Left renal pelvis (tissue), 4 donors: ENCODE data around the gene ABCD3. TPM values are rescaled to one million over a fixed set of nuclear protein-coding genes. Genes with fewer than 3 reads are reported as not detected.
A peak's percentile ranks its signal among the peaks of the same experiment; 100 is the strongest.
"Not testable (repeated sequence)": the region's sequence is repeated elsewhere in the genome, so short reads cannot be mapped to it uniquely, and the experiment has no call there.

Experiments
- DNase-seq, 4 donors: peaks; one replicate each; pipeline ENCODE4 v3.0.0-alpha.2; 2013; ENCODE audit warnings: low read depth in 4 of 4, low spot score in 3 of 4
- polyA plus RNA-seq, 4 donors: library from polyadenylated mRNA; unstranded; fragments of 120-200 nt; gene quantifications; one replicate each; pipeline ENCODE4 v1.2.1, GENCODE V29; 2013; ENCODE audit not compliant: insufficient read length in 4 of 4

ABCD3 gene
- polyA plus RNA-seq, 4 donors: 33.7 to 74.1 (median 72.4) TPM

- DNase-seq: no peak
These were observed 7.0 kb upstream of the ABCD3 start for GRCh38 chr1:94411237-94411636.

DNA sequence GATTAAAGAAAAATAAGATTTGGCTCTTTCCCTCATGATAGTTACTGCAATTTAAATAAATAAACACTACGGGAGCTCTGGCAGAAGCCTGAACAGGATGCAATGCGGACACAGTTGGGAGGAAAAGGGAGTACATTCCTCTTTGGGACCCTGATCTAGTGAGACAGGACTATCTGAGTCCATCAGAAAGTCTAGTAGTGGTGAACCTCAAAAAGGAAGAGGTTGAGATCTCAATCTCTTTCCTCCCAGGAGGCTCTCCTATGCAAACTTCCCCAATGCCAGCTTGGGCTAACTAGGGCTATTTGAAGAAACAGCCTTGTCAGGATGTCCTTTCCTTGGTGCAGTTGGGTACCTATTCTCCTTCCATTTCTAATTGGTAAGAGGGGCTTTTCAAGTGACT lies 4.9 kb upstream of the ABCD3 start:
- DNase-seq: no peak

GRCh38 chr1:94416901-94417727 lies 1.1 kb upstream of the ABCD3 start:
- DNase-seq: peak; percentile 36 to 58 (median 38)

GRCh38 chr1:94417728-94417977 lies 536 bp upstream of the ABCD3 start:
- no peak for DNase-seq

DNA sequence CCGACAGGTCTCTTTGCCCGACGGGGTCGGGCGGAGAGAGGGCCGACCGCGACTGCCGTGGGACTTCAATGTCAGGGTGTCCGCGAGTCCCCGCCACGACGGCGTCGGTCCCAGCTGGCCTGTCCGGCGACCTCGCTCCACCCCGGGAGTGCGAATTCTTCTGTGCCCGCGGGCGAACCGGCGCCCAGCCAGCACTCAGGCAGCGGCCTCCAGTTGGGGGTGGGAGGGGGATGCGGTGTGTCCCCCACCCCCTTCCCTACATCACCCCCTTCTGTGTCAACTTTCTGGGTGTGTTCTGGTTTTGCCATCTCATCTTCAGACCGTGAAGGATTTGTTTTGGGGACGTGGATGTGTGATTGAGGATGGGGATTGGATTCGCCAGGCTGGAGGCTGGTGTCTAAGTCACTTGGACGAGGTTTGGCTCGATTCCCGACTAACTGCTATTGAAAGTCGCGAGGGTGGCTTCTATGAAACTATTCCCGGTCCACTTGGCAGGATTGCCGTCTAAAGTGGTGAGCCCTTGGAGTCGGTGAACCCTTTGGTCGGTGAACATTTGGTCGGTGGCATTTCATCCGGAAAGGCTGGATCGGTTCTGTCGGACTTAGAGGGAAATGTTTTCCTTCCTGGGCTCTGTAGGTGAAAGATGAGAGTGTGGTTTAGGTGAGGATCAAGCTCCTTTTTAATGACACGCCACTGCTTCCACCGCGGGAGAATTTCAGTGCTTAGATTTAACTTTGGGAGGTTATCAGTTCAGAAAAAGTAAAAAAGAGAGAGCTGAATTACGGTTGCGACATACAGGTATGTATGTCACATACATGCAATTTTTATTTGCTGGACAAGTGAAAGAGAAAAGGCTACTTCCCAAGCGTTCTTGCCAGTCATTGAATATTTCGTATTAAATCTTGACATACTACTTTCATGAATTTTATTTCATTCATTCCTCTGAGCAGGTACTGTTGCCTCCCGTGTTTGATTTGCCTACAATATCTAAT lies 771 bp downstream of the ABCD3 start:
- peak; percentile 12 to 41 (median 23) for DNase-seq

DNA sequence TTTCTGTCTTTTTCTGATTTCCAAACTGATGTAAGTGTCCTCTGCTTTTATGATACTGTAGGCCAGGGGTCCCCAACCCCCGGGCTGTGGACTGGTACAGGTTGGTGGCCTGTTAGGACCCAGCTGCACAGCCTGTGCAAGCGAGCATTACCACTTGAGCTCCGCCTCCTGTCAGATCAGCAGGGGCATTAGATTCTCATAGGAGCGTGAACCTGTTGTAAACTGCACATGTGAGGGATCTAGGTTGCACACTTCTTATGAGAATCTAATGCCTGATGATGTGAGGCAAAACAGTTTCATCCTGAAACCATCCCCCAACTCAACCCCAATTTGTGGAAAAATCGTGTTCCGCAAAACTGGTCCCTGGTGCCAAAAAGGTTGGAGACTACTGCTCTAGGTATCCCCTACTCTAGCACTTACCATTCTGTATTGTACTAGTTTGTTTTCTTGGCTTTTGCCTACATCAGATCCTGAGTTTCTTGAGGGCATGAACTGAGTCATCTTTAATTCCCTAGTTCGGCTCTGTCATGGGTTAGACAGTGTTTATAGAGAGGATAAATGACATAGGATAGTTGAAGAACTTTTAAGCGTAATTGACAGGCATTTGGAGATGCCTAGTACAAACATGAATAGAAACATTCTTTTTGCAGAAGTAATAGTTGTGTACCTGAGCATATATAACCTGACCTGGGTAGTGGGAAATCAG lies 4.1 kb downstream of the ABCD3 start:
- no peak for DNase-seq

- DNase-seq: no peak
These were observed 7.8 kb downstream of the ABCD3 start for GRCh38 chr1:94425821-94426484.

DNA sequence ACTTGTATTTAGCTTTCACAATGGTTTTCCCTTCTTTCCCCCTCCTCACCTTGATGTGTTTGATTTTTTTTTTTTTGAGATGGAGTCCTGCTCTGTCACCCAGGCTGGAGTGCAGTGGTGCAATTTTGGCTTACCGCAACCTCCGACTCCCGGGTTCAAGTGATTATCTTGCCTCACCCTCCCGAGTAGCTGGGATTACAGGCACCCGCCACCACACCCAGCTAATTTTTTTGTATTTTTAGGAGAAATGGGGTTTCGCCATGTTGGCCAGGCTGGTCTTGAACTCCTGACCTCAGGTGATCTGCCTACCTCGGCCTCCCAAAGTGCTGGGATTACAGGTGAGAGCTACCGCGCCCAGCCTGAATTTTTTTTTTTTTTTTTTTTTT lies 8.3 kb downstream of the ABCD3 start:
- DNase-seq: not testable (repeated sequence)

DNA sequence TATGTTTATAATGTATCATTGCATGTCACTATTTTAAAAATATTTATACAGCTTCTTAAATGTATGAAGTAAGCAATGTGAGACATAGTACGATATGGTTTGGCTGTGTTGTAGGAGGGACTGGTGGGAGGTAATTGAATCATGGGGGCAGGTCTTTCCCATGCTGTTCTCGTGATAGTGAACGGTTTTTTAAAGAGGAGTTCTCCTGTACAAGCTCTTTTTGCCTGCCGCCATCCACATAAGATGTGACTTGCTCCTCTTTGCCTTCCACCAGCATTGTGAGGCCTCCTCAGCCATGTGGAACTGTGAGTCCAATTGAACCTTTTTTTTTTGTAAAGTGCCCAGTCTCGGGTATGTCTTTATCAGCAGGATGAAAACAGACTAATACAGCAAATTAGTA lies 10.3 kb downstream of the ABCD3 start:
- no peak for DNase-seq

GRCh38 chr1:94428927-94429528 lies 10.8 kb downstream of the ABCD3 start:
- DNase-seq: not testable (repeated sequence)

DNA sequence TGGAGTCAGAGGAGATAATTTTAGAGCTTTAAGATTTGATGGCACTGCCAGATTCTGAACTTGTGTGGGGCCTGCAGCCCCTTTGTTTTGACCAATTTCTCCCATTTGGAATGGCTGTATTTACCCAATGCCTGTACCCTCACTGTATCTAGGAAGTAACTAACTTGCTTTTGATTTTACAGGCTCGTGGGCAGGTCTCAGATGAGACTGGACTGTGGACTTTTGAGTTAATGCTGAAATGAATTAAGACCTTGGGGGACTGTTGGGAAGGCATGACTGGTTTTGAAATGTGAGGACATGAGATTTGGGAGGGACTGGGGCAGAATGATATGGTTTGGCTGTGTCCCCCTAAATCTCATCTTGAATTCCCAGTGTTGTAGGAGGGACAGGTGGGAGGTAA lies 11.9 kb downstream of the ABCD3 start:
- DNase-seq: not testable (repeated sequence)

DNA sequence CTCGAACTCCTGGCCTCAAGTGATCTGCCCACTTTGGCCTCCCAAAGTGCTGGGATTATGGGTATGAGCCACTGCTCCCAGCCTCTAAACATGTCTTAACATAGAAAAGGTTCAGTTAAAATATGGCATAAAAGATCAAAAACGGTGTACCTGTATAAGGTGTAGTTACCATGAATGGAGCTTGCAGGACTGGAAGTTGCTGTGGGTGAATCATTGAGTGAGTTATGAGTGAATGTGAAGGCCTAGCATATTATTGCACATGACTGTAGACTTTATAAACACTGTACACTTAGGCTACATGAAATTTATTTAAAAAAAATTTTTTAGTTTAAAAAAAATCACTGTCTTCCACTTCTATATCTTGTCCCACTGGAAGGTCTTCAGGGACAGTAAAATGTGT lies 15.7 kb downstream of the ABCD3 start:
- DNase-seq: no peak

DNA sequence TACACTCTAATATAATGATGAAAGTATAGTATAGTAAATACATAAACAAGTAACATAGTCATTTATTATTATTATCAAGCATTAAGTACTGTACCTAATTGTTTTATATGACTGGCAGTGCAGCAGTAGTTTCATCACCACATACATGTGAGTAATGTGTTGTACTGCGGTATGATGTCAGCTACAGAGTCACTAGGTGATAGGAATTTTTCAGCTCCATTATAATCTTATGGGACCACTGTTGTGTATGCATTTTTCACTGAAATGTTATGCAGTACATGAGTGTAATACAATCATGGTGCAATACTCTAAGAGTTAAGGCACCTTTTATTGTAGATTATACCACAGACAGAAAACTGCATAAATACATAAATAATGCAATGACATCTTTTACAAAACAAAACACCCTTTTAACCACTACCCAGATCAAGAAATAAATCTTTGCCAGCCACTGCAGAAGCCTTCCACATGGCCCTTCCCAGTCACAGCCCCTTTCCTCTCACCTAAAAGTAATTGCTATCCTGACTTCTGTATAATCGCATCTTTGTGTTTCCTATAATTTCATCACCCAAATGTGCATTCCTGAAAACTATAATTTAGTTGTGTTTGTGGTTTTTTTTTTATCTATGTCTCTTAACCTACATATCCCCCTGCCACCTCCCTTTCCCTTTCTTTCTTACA lies 16.3 kb downstream of the ABCD3 start:
- DNase-seq: no peak

DNA sequence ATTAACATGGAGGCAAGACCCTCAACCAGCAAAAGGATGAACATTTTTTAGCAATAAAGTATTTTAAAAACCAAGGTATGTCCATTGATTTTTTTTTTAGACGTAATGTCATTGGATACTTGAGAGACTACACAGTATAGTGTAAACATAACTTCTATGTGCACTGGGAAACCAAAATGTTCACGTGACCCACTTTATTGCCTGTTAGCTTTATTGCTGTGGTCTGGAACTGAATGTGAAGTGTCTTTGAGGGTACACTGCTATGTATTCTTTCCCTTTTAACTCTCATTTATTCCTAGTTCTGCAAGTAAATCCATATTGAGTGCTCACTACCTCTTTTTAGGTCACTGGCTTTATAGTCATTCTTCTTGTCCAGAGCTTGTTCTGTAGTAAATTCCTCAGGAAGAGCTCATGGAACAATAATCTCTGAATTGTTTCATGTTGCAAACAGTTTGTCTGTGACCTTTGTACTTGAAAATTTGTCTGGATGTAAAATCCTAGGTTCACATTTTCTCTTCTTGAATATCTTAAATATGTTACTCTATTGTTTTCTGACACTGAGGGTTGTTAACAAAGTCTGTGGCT lies 20.6 kb downstream of the ABCD3 start:
- DNase-seq: no peak

GRCh38 chr1:94440088-94440487 lies 21.9 kb downstream of the ABCD3 start:
- no peak for DNase-seq

GRCh38 chr1:94443067-94443466 lies 24.9 kb downstream of the ABCD3 start:
- DNase-seq: not testable (repeated sequence)

DNA sequence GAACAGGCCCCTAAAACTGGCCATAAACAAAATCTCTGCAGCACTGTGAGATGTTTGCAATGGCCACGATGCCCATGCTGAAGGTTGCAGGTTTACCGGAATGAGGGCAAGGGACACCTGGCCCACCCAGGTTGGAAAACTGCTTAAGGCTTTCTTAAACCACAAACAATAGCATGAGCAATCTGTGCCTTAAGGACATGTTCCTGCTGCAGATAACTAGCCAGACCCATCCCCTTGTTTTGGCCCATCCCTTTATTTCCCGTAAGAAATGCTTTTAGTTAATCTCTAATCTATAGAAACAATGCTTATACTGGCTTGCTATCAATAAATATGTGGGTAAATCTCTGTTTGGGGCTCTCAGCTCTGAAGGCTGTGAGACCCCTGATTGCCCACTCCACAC lies 26.6 kb downstream of the ABCD3 start:
- DNase-seq: not testable (repeated sequence)

DNA sequence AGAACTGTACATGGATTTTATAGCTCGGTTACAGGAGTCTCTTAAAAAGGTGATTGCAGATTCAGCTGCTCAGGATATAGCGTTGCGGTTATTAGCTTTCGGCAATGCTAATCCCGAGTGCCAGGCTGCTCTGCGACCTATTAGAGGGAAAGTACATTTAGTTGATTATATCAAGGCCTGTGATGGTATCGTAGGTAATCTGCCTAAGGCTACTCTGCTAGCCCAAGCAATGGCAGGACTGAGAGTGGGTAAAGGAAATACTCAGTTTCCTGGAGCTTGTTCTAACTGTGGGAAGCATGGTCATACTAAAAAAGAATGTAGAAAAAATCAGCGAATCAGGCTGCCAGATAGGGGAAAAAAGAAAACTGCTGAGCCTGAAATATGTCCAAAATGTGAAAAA lies 27.5 kb downstream of the ABCD3 start:
- DNase-seq: not testable (repeated sequence)

DNA sequence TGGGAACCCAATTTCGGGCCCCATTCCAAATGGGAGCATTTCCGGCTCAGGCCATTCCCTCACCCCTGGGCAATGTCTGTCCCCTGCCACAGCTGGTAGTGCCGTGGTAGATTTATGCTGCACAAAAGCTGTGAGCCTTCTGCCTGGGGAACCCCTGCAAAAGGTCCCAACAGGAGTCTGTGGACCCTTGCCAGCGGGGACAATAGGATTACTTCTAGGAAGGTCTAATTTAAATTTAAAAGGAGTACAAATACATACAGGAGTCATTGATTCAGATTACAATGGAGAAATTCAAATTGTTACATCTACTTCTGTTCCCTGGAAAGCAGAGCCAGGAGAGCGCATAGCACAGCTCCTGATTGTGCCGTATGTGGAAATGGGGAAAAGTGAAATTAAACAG lies 28.0 kb downstream of the ABCD3 start:
- DNase-seq: not testable (repeated sequence)
